Inferior parietal cortex (tissue), 1 donor: ENCODE results near the gene SPDYE1.
A peak's percentile ranks its signal among the peaks of the same experiment; 100 is the strongest.
"Not testable (repeated sequence)": the region's sequence is repeated elsewhere in the genome, so short reads cannot be mapped to it uniquely, and the experiment has no call there.

Experiments
- DNase-seq: peaks from one replicate; pipeline ENCODE4 v3.0.0-alpha.2; 2016; ENCODE audit errors: extremely low spot score

The SPDYE1 gene

GRCh38 chr7:43990829-43991228 is 6.9 kb upstream of the SPDYE1 start:
- not testable (repeated sequence) for DNase-seq

DNA sequence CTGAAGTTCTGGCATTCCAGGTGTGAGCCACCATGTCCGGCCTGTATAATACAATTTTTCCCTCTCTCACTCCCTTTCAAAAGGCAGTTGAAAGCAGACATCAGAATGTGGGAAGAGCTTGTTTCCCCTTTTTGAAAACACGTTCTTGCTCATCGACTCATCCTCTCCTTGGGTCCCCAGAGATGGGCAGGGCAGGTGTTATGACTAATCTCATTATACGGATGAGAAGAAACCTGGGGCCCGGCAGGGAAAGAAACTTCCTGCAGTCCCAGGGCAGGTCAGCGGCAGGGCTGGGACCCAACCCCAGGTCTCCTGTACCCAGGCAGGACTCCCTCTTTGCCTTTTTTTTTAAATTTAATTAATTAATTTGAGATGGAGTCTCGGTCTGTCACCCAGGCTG is 4.8 kb upstream of the SPDYE1 start:
- DNase-seq: not testable (repeated sequence)

DNA sequence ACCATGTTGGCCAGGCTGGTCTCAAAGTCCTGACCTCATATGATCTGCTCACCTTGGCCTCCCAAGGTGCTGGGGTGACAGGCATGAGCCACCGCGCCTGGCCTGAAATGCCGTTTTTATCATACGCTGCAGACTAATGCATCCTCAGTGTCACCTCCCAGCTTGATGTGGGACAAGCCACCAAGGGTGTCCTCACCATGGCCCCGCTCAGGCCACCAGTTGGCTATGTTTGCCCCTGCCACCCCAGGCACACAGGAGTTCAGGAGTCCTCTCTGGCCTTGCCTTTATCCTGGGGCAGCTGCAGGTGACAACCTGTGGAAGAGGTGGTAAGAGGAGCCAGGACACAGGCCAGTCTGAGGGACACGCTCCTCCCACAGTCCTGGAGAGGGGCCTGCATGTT is 3.0 kb upstream of the SPDYE1 start:
- not testable (repeated sequence) for DNase-seq

DNA sequence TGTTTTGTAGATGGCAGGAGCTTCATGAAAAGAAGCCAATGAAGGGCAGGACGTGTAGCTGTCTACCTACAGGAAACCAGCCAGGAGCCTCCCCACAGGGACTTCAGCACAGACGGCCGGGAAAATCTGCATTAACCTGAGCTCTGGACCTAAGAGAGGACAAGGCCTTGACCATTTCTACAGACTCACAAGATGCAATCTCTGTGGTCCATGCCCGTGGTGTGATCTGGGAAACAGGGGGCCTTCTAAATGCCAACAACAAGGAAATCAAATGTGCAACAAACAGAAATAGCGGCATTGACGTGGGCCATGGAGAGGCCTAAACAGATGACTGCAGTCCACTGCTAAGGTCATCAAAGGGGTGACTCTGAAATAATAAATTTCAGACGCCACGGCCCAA is 14.4 kb downstream of the SPDYE1 start:
- DNase-seq: not testable (repeated sequence)

- DNase-seq: not testable (repeated sequence)
Observed at GRCh38 chr7:44015090-44015489, 17.4 kb downstream of the SPDYE1 start.

DNA sequence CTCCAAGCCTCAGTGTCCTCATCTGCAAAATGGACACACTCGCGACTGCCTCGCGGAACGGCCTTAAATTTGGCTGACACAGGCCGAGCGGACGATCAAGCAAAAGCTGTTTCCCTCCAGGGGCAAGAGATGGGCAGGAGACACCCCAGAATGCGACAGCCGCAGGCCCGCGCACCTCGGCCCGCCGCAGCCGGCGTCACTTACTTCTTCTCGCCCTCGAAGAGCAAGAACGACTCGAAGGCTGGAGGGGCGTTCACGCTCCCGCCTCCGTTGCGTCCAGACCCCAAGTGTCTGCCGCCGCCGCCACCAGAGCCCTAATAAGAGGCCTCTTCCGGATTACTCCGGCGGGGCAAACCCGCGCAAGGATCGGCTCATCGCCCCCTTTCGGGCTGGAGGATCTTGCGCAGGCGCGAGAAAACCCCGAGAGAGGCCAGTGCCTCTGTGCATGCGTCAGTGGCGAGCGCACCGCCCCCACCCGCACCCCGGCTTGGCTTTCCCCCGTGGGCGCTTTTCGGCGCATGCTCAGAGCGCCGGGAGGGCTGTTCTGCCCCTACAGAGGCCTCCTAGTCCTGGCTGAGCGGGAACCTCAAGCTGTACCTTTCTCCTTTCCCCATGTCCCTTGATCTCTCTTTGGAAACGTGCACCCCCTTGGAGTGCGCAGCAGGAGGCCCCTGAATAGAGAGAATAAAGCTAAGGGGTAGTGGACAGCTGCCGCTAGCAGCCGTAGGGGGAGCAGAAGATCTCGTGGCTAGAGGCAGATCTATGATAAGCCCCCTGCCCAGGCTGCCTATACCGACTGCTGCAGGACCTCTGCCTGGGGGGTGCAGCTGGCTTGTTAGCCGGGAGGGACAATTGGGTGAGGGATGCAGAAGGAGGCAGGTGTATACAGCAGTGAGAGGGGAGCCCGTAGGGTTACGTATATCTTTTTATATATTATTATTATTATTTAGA is 21.4 kb downstream of the SPDYE1 start:
- peak; percentile 98 for DNase-seq

DNA sequence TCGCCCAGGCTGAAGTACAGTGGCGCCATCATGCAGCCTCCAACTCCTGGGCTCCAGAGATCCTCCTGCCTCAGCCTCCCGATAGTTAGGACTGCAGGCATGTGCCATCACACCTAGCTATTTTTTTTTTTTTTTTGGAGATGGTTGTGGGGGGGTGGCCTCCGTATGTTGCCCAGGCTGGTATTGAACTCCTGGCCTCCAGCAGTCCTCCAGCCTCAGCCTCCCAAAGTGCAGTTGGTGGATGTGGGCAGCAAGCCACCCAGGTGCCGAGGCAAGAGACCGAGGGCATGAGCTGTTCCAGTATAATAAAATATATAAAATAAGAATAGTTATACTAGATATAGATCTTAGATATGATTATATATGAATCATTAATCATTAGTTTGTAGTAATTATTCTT is 22.1 kb downstream of the SPDYE1 start:
- not testable (repeated sequence) for DNase-seq

DNA sequence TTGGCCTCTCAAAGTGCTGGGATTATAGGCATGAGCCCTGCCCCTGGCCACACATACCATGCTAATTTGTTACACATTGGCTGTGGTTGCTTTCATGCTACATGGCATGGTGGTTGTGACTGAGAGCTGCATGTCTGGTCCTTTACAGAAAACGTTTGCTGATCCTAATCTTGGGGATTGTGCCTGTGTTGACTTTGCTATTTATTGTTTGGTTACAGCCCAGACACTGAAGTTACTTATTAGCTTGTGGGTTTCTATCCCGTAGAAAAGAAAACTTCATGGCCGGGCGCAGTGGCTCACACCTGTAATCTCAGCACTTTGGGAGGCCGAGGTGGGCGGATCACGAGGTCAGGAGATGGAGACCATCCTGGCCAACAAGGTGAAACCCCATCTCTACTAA is 24.4 kb downstream of the SPDYE1 start:
- not testable (repeated sequence) for DNase-seq

DNA sequence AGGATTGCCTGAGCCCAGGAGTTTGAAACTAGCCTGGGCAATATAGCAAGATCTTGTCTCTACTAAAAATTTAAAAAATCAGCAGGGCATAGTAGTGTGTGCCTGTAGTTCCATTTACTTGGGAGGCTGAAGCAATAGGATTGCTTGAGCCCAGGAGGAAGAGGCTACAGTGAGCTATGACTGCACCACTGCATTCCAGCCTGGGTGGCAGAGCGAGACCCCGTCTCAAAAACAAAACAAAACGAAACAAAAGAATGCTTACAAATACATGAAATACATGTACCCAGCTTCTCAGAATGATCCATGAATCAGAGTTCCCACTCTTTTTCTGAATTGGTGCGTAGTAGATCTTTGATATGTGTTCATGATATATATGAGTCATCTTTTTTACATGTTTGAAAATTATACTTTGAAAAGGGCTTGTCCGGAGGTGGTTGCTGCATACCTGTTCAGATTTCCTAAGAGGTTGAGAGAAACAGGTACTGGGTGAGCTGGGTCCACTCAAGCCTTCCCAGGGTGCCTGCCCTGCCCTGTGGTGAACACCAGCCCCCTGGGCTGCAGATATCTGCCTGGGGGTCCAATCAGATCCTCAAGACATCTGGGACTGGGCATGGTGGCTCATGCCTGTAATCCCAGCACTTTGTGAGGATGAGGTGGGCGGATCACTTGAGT is 25.2 kb downstream of the SPDYE1 start:
- not testable (repeated sequence) for DNase-seq

GRCh38 chr7:44029433-44029832 is 31.7 kb downstream of the SPDYE1 start:
- not testable (repeated sequence) for DNase-seq

DNA sequence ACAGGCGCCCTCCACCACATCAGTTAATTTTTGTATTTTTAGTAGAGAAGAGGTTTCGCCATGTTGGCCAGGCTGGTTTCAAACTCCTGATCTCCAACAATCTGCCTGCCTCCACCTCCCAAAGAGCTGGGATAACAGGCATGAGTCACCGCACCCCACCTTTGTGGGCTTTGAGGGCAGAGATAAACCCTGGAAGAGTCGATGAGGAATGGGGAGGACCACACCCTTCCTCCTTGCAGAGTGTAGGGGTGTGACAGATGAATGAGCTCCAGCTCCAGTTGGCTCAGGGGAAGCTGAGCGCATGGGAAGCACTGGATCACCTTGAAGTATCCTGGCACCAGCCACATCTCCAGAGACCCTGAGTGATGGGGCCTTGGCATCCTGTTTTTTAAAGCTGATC is 32.3 kb downstream of the SPDYE1 start:
- DNase-seq: not testable (repeated sequence)

DNA sequence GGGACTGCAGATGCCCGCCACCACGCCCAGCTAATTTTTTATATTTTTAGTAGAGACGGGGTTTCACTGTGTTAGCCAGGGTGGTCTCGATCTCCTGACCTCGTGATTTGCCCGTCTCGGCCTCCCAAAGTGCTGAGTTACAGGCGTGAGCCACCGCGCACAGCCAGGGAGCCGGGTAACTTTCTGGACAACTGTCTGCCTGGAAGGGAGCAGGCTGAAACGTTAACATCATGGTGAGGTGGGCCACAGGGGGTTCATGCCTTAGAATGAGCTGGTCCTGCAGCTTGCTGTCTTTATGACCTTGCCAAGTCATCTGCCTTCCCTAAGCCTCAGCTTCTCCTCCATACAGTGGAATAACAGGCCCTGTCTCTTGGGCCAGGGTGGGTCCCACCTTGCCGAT is 33.6 kb downstream of the SPDYE1 start:
- DNase-seq: not testable (repeated sequence)

DNA sequence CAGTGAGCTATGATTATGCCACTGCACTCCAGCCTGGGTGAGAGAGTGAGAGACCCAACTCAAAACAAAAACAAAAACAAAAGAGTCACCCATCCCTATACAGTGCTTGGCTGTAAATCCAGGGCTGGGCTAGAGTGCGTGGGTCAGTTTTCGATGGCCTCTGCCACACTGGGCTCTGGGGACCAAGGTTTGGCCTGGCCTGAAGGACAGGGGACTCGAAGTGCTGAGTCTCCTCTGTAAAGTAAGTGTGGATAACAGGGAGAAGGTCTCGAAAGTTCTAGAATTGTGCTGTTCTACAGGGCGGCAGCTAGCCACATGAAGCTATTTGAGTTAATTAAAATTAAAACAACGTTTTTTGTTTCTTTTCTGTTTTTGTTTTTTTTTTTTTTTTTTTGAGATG is 34.3 kb downstream of the SPDYE1 start:
- DNase-seq: not testable (repeated sequence)

- DNase-seq: not testable (repeated sequence)
Observed at GRCh38 chr7:44033971-44034844, 36.5 kb downstream of the SPDYE1 start.

DNA sequence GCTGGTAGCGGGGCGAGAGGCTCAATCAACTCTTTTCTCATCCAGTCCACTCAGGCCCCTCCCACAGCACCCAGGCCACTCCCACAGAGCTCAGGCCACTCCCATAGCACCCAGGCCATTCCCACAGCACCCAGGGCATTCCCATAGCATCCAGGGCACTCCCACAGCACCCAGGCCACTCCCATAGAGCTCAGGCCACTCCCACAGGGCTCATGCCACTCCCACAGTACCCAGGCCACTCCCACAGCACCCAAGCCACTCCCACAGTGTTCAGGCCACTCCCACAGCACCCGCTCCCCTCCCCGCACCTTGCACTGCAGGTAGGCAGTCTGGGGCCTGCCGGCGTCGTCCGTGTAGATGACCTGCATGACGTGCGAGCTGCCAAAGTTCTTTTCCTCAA is 38.7 kb downstream of the SPDYE1 start:
- DNase-seq: not testable (repeated sequence)

DNA sequence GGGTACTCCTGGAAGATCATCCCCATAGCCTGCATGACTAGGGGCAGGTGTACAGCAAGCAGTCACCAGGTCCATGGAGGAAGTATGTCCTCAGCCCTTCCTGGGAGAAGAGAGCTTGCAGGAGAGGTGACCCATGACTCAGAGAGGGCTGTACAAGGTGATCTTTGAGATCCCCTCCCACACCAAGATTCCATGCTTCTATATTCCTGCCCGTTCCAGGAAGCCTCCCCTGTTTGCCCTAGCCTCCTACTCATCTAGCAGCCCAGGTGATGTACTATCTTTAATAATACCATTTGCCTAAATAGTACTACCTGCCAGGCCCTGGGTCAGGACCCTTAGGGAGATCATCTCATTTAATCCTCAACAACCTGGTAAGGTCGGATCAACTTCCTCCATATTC is 40.3 kb downstream of the SPDYE1 start:
- DNase-seq: not testable (repeated sequence)

- not testable (repeated sequence) for DNase-seq
Observed at GRCh38 chr7:44038553-44038952, 40.9 kb downstream of the SPDYE1 start.

- DNase-seq: peak; percentile 69
Observed at GRCh38 chr7:44038961-44039558, 41.4 kb downstream of the SPDYE1 start.

DNA sequence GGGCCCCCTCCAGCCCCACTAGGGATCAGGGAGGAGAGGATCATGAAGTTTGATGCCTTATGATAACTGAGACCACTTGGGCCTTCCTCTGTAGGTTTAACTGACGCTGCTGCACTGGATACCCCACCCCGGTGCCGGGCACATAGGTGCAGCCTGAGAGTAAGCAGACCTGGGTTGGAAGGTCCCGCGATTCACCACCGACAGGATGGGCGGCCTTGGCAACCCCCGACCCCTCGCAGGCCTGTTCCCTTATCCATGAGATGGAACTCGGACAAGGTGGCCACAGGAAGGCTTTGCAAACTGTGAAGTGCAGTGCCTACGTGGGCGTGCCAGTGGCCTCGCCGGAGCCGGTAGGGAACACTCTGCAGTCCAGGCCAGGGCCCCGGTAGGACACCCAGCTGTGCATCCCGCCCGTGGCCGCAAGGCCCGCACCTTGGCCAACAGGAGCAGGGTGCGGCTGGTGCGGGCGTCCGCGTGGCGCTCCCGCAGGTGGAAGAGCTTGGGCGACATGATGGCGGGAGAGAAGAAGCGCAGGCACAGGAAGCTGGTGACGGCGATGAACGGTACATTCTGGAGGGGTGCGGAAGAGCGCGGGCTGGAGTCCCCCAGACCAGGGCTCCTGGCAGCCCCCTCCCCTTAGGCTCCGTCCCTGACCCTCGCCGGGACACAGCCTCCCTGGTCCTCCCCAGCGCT is 42.2 kb downstream of the SPDYE1 start:
- not testable (repeated sequence) for DNase-seq

- not testable (repeated sequence) for DNase-seq
Observed at GRCh38 chr7:44040493-44040891, 42.8 kb downstream of the SPDYE1 start.

DNA sequence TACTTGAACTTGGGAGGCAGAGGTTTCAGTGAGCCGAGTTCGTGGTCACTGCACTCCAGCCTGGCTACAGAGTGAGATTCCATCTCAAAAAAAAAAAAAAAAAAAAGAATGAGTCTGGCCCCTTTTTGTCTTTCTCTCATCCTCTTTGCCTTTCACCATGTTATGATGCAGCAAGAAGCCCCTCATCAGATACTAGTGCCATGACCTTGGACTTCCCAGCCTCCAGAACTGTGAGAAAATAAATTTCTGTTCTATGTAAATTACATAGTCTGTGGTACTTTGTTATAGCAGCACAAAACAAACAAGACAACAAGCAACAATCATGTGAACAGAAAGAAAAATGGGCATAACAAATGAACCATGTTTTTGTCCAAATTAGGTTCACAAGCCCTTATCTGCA is 44.5 kb downstream of the SPDYE1 start:
- no peak for DNase-seq
